Choroid plexus epithelial cell (primary cell): Measurements from ENCODE around the gene NABP1.

Experiments used
- DNase-seq: peaks from one replicate; pipeline ENCODE4 v3.0.0-alpha.2; 2010; ENCODE audit warnings: low read depth
- H3K4me3 ChIP-seq: 2 replicates; pipeline ENCODE4 v1.5.1; 2011; ENCODE audit warnings: low read depth, mild to moderate bottlenecking, control low read depth, low read length, moderate library complexity
- TF ChIP-seq, protein P1 (sequence below): conservative IDR thresholded peaks from 2 replicates; pipeline ENCODE4 v1.5.1; 2011; ENCODE audit warnings: low read depth, mild to moderate bottlenecking, control low read depth, inconsistent platforms, low read length, moderate library complexity

Gene NABP1

DNA sequence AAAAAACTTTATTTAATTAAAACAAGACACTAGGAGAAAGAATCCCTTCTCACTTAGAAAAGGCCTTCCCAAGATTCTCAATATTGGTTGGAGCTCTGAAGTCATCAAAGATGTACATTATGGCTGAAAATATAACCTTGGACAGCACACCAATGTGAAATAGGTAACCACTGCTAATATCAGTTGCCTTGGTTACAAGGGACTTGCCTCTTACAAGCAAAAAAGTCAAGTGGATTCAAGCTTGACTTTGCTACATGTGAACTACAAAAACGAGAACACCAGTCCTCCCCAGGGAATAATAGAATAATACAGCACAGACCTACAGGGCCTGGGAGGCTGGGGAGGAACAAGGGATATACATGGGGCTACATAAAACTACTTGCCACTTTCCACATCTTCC, 46.1 kb downstream of the NABP1 start:
- no peak overlapping the region for H3K4me3 ChIP-seq
- no peak for DNase-seq
- TF ChIP-seq, protein P1, sequence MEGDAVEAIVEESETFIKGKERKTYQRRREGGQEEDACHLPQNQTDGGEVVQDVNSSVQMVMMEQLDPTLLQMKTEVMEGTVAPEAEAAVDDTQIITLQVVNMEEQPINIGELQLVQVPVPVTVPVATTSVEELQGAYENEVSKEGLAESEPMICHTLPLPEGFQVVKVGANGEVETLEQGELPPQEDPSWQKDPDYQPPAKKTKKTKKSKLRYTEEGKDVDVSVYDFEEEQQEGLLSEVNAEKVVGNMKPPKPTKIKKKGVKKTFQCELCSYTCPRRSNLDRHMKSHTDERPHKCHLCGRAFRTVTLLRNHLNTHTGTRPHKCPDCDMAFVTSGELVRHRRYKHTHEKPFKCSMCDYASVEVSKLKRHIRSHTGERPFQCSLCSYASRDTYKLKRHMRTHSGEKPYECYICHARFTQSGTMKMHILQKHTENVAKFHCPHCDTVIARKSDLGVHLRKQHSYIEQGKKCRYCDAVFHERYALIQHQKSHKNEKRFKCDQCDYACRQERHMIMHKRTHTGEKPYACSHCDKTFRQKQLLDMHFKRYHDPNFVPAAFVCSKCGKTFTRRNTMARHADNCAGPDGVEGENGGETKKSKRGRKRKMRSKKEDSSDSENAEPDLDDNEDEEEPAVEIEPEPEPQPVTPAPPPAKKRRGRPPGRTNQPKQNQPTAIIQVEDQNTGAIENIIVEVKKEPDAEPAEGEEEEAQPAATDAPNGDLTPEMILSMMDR: no peak

DNA sequence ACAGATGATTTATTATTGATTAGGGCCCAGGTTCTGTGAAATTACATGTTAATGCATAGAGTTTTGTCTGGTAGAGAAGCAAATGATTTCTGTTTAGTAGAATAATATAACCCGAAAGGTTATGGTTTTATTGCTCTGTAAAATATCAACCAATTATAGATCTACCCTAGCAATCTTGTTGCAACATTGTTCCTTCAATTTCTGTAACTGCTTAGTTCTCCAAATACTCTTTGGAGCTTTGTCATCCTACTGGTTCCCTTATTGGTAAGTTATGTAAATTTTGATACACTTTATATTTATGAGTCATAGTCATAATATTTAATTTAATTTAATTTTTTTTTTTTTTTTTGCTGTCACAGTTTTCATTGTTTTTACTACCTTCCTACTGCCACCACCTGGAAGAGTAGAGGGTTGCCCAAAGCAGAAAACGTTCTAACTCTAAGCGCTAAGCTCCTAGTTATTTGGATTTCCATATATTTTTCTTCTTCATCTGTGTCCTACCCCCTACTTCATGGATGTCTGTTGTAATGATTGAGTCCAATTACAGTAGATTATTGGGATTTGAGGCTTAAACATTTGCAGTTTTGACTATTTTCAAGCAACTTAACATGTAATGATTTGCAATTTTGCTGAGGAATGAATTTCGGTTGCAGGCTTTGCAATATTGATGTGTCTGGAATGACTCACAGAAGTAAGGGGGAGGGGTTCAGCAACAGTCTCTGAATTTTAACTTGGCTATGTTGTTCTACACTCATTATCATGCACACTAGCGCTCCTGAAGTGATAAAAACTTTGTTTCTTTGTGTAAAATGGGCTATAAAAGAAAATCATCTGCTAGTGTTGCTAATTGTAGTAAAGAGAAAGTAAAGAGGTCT, 51.1 kb downstream of the NABP1 start:
- H3K4me3 ChIP-seq: no peak overlapping the region
- TF ChIP-seq, protein P1: peak; percentile 35
- DNase-seq: peak; percentile 47

DNA sequence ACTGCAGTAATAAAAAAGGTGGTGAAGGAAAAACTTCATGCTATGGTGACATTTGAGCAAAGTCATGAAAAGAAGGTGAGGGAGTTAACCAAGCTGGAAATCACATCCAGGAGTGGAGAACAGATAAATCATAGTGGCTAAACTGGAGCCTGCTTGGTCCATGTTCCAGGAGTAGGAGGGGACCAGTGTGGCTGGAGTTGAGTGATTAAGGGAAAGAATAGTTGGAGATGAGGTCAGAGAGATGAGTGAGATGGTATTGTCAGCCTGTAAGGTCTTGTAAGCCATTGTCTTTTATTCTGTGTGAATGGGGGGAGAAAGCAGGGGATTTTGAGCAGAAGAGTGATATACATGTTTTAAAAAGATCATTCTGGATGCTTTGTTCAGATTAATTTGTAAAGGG, 52.3 kb downstream of the NABP1 start:
- DNase-seq: no peak
- TF ChIP-seq, protein P1: no peak
- no peak overlapping the region for H3K4me3 ChIP-seq
